Fibroblast of lung (primary cell): Measurements from ENCODE around the gene CABS1. TPM values are rescaled to one million over a fixed set of nuclear protein-coding genes. Genes with fewer than 3 reads are reported as not detected.

Experiments
- DNase-seq, 2 donors: peaks; one replicate each; pipeline versions ENCODE4 v3.0.0 to v3.0.0-alpha.2; 2010; ENCODE audit warnings: low read depth in 2 of 2
- H2AFZ ChIP-seq: 2 replicates; pipeline ENCODE4 v1.5.1; 2012; ENCODE audit warnings: low read length, control low read depth, inconsistent platforms
- H3K27ac ChIP-seq: 2 replicates; pipeline ENCODE4 v1.5.1; 2011; ENCODE audit warnings: low read length, control low read depth; ENCODE audit not compliant: insufficient read depth
- H3K27me3 ChIP-seq: 2 replicates; pipeline ENCODE4 v1.5.1; 2011; ENCODE audit warnings: mild to moderate bottlenecking, low read length; ENCODE audit not compliant: control insufficient read depth, insufficient read depth
- H3K36me3 ChIP-seq: 2 replicates; pipeline ENCODE4 v1.5.1; 2011; ENCODE audit warnings: low read length; ENCODE audit not compliant: control insufficient read depth, insufficient read depth
- H3K4me1 ChIP-seq: 2 replicates; pipeline ENCODE4 v1.5.1; 2011; ENCODE audit warnings: low read length; ENCODE audit not compliant: control insufficient read depth, insufficient read depth; ENCODE audit errors: extremely low read depth
- H3K4me2 ChIP-seq: 2 replicates; pipeline ENCODE4 v1.5.1; 2011; ENCODE audit warnings: low read length, control low read depth; ENCODE audit not compliant: insufficient read depth; ENCODE audit errors: extremely low read depth
- H3K4me3 ChIP-seq, 4 experiments: fragments of 200-600 bp in 1 of 4; sonication (generic) in 1 of 4; replicated peaks in 1 of 4; 2 replicates each; pipeline ENCODE4 v1.5.1; 2011 to 2016; ENCODE audit warnings: low read length in 4 of 4, low read depth in 3 of 4, mild to moderate bottlenecking in 3 of 4, control low read depth in 2 of 4, inconsistent platforms in 1 of 4, mixed read lengths in 1 of 4; ENCODE audit not compliant: insufficient read depth in 1 of 4; ENCODE audit errors: control extremely low read depth in 1 of 4
- H3K79me2 ChIP-seq: 2 replicates; pipeline ENCODE4 v1.5.1; 2012; ENCODE audit warnings: mild to moderate bottlenecking, low read length, inconsistent platforms; ENCODE audit not compliant: control insufficient read depth, insufficient read depth
- H3K9ac ChIP-seq: 2 replicates; pipeline ENCODE4 v1.5.1; 2011; ENCODE audit warnings: mild to moderate bottlenecking, low read length, control low read depth; ENCODE audit not compliant: insufficient read depth
- H3K9me3 ChIP-seq: 2 replicates; pipeline ENCODE4 v1.5.1; 2012; ENCODE audit warnings: low read depth, low read length; ENCODE audit not compliant: control insufficient read depth, insufficient read depth
- H4K20me1 ChIP-seq: 2 replicates; pipeline ENCODE4 v1.5.1; 2011; ENCODE audit warnings: low read length; ENCODE audit not compliant: control insufficient read depth, insufficient read depth; ENCODE audit errors: extremely low read depth
- CTCF ChIP-seq, 2 donors: IDR thresholded peaks in 1 of 2; conservative IDR thresholded peaks in 1 of 2; 1 replicate in 1 of 2; 2 replicates in 1 of 2; pipeline ENCODE4 v1.5.1; 2011 to 2012; ENCODE audit warnings: low read length in 2 of 2, control low read depth in 1 of 2, inconsistent platforms in 1 of 2, low read depth in 1 of 2, mild to moderate bottlenecking in 1 of 2
- EZH2 ChIP-seq: IDR thresholded peaks from 2 replicates; pipeline ENCODE4 v1.5.1; 2012; ENCODE audit warnings: low read length, control low read depth, mild to moderate bottlenecking; ENCODE audit errors: missing control alignments
- polyA plus RNA-seq, 2 donors: library from polyadenylated mRNA; depleted of rRNA in 1 of 2; stranded (reverse) in 1 of 2; unstranded in 1 of 2; fragments of >200 nt; gene quantifications; 2 replicates each; pipeline ENCODE4 v1.2.1, GENCODE V29; 2011 to 2012; ENCODE audit warnings: missing spikeins in 1 of 2
- total RNA-seq: library from RNA; depleted of rRNA; stranded (reverse); fragments of >200 nt; gene quantifications from 2 replicates; pipeline ENCODE4 v1.2.1, GENCODE V29; 2014

Gene CABS1
- total and polyA plus RNA-seq, 2 donors (not counting 1 experiment from before 2014, with no cell fraction given), result not detected

- Histone ChIP-seq H2AFZ (no peak overlapping the region), H3K4me1 (no peaks in the 10 kb centered on the region), H3K27ac (no peak overlapping the region), H3K9ac (no peak overlapping the region), H3K9me3 (no peaks in the 10 kb centered on the region), H3K27me3 (no peaks in the 10 kb centered on the region), H3K79me2 (no peaks in the 10 kb centered on the region), H3K4me2 (no peak overlapping the region), H4K20me1 (no peaks in the 10 kb centered on the region), H3K36me3 (no peaks in the 10 kb centered on the region), H3K4me3 (no peak overlapping the region)
- TF ChIP-seq CTCF (conservative IDR thresholded peaks at IDR 0.05 in 1 of 2, IDR thresholded peaks at IDR 0.05 in 1 of 2; ENCODE audit: low read depth in 1 of 2, low read length in 2 of 2) (no peak), EZH2 (no peak)
- DNase-seq, result no peak
These were observed 8.7 kb upstream of the CABS1 start for GRCh38 chr4:70326052-70326451.

GRCh38 chr4:70336043-70336442 is 1.3 kb downstream of the CABS1 start:
- no peak overlapping the region for H3K9ac ChIP-seq
- TF ChIP-seq CTCF (conservative IDR thresholded peaks at IDR 0.05 in 1 of 2, IDR thresholded peaks at IDR 0.05 in 1 of 2; ENCODE audit: low read depth in 1 of 2, low read length in 2 of 2) (no peak), EZH2 (no peak)
- H2AFZ ChIP-seq, result no peak overlapping the region
- H4K20me1 ChIP-seq, result no peaks in the 10 kb centered on the region
- H3K27me3 ChIP-seq, result no peaks in the 10 kb centered on the region
- H3K4me2 ChIP-seq, result no peak overlapping the region
- no peaks in the 10 kb centered on the region for H3K9me3 ChIP-seq
- H3K4me1 ChIP-seq, result no peaks in the 10 kb centered on the region
- DNase-seq, result no peak
- H3K4me3 ChIP-seq, result no peak overlapping the region
- no peak overlapping the region for H3K27ac ChIP-seq
- no peaks in the 10 kb centered on the region for H3K79me2 ChIP-seq
- no peaks in the 10 kb centered on the region for H3K36me3 ChIP-seq

GRCh38 chr4:70337886-70338420 is 3.2 kb downstream of the CABS1 start:
- Histone ChIP-seq H3K27me3 (no peaks in the 10 kb centered on the region), H3K27ac (no peak overlapping the region), H3K4me2 (no peak overlapping the region), H3K36me3 (no peaks in the 10 kb centered on the region), H3K4me1 (no peaks in the 10 kb centered on the region), H3K9me3 (no peaks in the 10 kb centered on the region), H4K20me1 (no peaks in the 10 kb centered on the region), H2AFZ (no peak overlapping the region), H3K4me3 (no peak overlapping the region), H3K9ac (no peak overlapping the region), H3K79me2 (no peaks in the 10 kb centered on the region)
- peak in 1 of 2 donors; percentile 0 for DNase-seq
- TF ChIP-seq CTCF (conservative IDR thresholded peaks at IDR 0.05 in 1 of 2, IDR thresholded peaks at IDR 0.05 in 1 of 2; ENCODE audit: low read depth in 1 of 2, low read length in 2 of 2), result no peak
- no peak for TF ChIP-seq EZH2
